ENCODE data around the gene P2RY8.

DNA sequence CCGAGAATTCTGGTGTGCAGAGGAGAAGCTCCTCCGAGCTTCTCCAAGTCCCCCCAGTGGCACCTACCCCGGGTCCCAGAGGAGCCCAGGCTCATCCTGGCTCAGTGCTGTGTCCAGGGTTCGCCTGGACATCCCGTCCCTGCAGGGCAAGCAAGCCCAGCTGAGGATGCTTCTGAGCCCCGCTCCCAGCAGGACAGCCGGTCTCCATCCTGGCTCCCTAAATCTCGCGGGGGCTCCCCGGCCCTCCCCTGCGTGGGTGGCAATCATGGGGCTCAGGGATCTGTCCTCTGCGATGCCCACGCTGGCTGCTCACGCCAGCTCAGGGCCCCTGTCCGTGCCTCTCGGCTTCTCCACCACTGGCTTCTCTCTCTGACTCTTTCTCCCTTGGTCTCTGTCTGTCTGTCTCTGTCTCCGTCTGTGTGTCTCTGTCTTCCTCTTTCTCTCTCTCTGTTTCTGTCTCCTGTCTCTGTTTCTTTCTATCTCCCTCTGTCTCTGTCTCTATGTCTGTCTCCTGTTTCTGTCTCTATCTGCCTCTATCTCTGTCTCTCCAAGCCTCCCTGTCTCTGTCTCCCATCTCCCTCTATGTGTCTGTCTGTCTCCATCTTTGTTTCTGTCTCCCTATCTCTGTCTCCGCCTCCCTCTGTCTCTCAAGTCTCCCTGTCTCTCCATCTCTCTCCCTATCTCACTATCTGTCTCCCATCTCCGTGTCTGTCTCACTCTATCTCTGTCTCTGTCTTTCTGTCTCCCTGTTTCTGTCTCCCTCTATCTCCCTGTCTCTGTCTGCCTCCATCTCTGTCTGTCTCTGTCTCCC lies 117.2 kb downstream of the P2RY8 start:
- TF ChIP-seq, protein P1, sequence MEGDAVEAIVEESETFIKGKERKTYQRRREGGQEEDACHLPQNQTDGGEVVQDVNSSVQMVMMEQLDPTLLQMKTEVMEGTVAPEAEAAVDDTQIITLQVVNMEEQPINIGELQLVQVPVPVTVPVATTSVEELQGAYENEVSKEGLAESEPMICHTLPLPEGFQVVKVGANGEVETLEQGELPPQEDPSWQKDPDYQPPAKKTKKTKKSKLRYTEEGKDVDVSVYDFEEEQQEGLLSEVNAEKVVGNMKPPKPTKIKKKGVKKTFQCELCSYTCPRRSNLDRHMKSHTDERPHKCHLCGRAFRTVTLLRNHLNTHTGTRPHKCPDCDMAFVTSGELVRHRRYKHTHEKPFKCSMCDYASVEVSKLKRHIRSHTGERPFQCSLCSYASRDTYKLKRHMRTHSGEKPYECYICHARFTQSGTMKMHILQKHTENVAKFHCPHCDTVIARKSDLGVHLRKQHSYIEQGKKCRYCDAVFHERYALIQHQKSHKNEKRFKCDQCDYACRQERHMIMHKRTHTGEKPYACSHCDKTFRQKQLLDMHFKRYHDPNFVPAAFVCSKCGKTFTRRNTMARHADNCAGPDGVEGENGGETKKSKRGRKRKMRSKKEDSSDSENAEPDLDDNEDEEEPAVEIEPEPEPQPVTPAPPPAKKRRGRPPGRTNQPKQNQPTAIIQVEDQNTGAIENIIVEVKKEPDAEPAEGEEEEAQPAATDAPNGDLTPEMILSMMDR (IDR thresholded peaks at IDR 0.05): no peak
- no peak for TF ChIP-seq EZH2 (IDR thresholded peaks at IDR 0.05)

Measured in neural progenitor cell (in vitro differentiated cells).